ENCODE data around the gene MEIS2.

Gene MEIS2

DNA sequence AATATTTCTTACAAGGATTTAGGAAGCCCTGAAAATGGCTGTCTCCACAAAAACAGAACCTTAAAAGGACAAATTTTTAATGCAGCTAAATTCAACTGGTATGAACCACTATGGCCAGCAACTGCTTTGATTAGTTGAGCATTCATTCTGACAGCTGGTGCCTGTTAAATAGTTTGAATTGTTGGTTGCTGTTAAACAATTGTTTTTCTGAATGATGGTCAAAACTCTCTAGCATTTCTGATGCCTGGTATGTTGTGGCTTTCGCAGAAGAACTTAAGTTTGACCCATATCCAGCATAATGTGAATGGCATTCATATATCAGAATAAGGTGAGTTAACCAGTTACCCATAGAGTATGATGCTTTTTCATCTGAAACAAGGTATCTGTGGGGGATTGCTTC, 138.4 kb downstream of the MEIS2 start (continued):
- TF ChIP-seq ZNF274 (IDR thresholded peaks at IDR 0.05; ENCODE audit: low read length) (no peak), ZNF274 (tag by site-specific recombination; IDR thresholded peaks at IDR 0.05; ENCODE audit: borderline replicate concordance) (no peak), ZNF211 (tag by site-specific recombination; IDR thresholded peaks at IDR 0.05; ENCODE audit: low read depth) (no peak), ZBTB20 (tag by site-specific recombination; IDR thresholded peaks at IDR 0.05) (no peak)
- TF ChIP-seq, protein P1, sequence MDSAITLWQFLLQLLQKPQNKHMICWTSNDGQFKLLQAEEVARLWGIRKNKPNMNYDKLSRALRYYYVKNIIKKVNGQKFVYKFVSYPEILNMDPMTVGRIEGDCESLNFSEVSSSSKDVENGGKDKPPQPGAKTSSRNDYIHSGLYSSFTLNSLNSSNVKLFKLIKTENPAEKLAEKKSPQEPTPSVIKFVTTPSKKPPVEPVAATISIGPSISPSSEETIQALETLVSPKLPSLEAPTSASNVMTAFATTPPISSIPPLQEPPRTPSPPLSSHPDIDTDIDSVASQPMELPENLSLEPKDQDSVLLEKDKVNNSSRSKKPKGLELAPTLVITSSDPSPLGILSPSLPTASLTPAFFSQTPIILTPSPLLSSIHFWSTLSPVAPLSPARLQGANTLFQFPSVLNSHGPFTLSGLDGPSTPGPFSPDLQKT (IDR thresholded peaks at IDR 0.05; ENCODE audit: borderline replicate concordance, low read depth, low read length), result no peak
- TF ChIP-seq, protein P2, sequence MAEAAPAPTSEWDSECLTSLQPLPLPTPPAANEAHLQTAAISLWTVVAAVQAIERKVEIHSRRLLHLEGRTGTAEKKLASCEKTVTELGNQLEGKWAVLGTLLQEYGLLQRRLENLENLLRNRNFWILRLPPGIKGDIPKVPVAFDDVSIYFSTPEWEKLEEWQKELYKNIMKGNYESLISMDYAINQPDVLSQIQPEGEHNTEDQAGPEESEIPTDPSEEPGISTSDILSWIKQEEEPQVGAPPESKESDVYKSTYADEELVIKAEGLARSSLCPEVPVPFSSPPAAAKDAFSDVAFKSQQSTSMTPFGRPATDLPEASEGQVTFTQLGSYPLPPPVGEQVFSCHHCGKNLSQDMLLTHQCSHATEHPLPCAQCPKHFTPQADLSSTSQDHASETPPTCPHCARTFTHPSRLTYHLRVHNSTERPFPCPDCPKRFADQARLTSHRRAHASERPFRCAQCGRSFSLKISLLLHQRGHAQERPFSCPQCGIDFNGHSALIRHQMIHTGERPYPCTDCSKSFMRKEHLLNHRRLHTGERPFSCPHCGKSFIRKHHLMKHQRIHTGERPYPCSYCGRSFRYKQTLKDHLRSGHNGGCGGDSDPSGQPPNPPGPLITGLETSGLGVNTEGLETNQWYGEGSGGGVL (tag by site-specific recombination; IDR thresholded peaks at IDR 0.05), result no peak

DNA sequence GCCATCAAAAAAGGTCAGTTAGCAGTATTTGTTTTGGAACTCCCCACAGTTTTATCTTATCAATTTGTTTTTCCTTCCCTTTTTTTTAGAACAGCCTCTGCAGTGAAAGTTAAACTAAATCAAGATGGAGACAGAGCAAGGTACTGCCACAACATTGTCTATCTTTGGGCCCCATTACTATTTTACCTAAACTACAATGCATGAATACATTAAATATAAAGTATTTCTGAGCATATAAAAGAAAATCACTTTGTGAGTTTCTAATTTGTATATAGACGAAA, 139.5 kb downstream of the MEIS2 start:
- ChIA-PET POLR2A (no interaction called here), CTCF (interaction anchor here (0.8 kb wide), 1 partner anchor 108 kb away, joined by 4 read pairs; no protein-coding TSS in a partner anchor)
- H3K9me3 ChIP-seq (ENCODE audit: control insufficient read depth, insufficient read depth, low read depth, low read length), result no peaks in the 10 kb centered on the region
- TF ChIP-seq ZNF777 (tag by site-specific recombination; IDR thresholded peaks at IDR 0.05; ENCODE audit: borderline replicate concordance), result no peak
- TF ChIP-seq, protein P3, sequence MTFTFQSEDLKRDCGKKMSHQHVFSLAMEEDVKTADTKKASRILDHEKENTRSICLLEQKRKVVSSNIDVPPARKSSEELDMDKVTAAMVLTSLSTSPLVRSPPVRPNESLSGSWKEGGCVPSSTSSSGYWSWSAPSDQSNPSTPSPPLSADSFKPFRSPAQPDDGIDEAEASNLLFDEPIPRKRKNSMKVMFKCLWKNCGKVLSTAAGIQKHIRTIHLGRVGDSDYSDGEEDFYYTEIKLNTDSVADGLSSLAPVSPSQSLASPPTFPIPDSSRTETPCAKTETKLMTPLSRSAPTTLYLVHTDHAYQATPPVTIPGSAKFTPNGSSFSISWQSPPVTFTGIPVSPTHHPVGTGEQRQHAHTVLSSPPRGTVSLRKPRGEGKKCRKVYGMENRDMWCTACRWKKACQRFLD (tag by site-specific recombination; IDR thresholded peaks at IDR 0.05), result no peak
- TF ChIP-seq, protein P4, sequence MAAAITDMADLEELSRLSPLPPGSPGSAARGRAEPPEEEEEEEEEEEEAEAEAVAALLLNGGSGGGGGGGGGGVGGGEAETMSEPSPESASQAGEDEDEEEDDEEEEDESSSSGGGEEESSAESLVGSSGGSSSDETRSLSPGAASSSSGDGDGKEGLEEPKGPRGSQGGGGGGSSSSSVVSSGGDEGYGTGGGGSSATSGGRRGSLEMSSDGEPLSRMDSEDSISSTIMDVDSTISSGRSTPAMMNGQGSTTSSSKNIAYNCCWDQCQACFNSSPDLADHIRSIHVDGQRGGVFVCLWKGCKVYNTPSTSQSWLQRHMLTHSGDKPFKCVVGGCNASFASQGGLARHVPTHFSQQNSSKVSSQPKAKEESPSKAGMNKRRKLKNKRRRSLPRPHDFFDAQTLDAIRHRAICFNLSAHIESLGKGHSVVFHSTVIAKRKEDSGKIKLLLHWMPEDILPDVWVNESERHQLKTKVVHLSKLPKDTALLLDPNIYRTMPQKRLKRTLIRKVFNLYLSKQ (tag by site-specific recombination; IDR thresholded peaks at IDR 0.05; ENCODE audit: borderline replicate concordance), result no peak
- no peak for TF ChIP-seq ZNF155 (tag by site-specific recombination; IDR thresholded peaks at IDR 0.05)
- no peak for TF ChIP-seq ZNF621 (tag by site-specific recombination; IDR thresholded peaks at IDR 0.05)
- TF ChIP-seq ZNF677 (tag by site-specific recombination; IDR thresholded peaks at IDR 0.05), result no peak
- TF ChIP-seq ZNF433 (tag by site-specific recombination; IDR thresholded peaks at IDR 0.05; ENCODE audit: low read depth), result no peak
- TF ChIP-seq, protein P5, sequence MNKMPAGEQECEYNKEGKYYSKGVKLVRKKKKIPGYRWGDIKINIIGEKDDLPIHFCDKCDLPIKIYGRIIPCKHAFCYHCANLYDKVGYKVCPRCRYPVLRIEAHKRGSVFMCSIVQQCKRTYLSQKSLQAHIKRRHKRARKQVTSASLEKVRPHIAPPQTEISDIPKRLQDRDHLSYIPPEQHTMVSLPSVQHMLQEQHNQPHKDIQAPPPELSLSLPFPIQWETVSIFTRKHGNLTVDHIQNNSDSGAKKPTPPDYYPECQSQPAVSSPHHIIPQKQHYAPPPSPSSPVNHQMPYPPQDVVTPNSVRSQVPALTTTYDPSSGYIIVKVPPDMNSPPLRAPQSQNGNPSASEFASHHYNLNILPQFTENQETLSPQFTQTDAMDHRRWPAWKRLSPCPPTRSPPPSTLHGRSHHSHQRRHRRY (tag by site-specific recombination; IDR thresholded peaks at IDR 0.05), result no peak
- peaks cover 7% of the 10 kb centered on the region; the same call in 1 of the 2 replicates for H3K4me1 ChIP-seq (ENCODE audit: control insufficient read depth, insufficient read depth, low read length)
- H3K4me3 ChIP-seq (ENCODE audit: low read depth, low read length), result no peak overlapping the region
- H3K36me3 ChIP-seq (ENCODE audit: control insufficient read depth in 2 of 2, insufficient read depth in 1 of 2, low read length in 2 of 2), result no peaks in the 10 kb centered on the region
- no peak overlapping the region for H3K27ac ChIP-seq (ENCODE audit: extremely low read depth, low read depth, low read length)

DNA sequence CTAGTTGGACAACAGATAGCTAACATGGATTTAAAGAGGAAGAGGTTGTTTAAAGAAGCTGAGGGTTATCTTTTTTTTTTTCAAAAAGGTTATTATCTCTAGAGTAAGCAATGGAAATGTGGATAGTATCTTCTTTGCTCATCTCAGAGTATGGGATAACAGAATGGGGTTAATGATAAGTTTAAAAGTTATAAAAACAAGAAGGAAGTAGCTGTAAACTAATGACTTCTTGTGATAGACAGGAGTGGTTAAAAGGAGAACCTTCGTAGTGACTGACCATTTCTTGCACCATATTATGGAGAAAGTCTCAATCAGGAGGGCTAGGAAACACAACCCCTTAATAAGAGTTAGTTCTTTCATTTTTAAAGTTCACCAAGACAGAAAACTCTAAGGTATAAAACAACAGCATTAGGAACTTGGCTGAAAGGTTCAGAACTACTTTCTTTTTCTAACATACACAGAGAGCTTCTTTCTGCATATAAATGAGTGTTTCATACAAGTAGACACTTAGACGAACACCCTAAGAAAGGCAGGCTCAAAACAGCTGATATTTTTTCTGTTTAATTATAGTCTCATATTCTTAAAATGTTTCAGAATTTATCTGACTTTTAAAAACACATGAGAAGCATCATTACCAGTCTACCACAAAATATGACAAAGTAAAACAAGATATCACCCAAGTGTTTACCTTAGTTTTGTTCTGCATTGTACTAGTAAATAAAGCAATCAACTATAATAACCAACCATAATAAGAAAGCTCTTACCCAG, 140.0 kb downstream of the MEIS2 start:
- peak overlapping the region; percentile 32; the same call in 1 of the 2 replicates for H3K27ac ChIP-seq (ENCODE audit: extremely low read depth, low read depth, low read length)
- peaks cover 7% of the 10 kb centered on the region; the same call in 1 of the 2 replicates for H3K4me1 ChIP-seq (ENCODE audit: control insufficient read depth, insufficient read depth, low read length)
- H3K36me3 ChIP-seq (ENCODE audit: control insufficient read depth in 2 of 2, insufficient read depth in 1 of 2, low read length in 2 of 2), result no peaks in the 10 kb centered on the region
- H3K4me3 ChIP-seq (ENCODE audit: low read depth, low read length), result no peak overlapping the region
- CTCF ChIA-PET, result interaction anchor here (0.8 kb wide), 1 partner anchor 109 kb away, joined by 4 read pairs; no protein-coding TSS in a partner anchor
- POLR2A ChIA-PET, result no interaction called here
- H3K9me3 ChIP-seq (ENCODE audit: control insufficient read depth, insufficient read depth, low read depth, low read length), result no peaks in the 10 kb centered on the region
- peak; percentile 23; the same call in 1 of the 2 replicates for TF ChIP-seq OSR2 (tag by site-specific recombination; IDR thresholded peaks at IDR 0.05)
- TF ChIP-seq, protein P6, sequence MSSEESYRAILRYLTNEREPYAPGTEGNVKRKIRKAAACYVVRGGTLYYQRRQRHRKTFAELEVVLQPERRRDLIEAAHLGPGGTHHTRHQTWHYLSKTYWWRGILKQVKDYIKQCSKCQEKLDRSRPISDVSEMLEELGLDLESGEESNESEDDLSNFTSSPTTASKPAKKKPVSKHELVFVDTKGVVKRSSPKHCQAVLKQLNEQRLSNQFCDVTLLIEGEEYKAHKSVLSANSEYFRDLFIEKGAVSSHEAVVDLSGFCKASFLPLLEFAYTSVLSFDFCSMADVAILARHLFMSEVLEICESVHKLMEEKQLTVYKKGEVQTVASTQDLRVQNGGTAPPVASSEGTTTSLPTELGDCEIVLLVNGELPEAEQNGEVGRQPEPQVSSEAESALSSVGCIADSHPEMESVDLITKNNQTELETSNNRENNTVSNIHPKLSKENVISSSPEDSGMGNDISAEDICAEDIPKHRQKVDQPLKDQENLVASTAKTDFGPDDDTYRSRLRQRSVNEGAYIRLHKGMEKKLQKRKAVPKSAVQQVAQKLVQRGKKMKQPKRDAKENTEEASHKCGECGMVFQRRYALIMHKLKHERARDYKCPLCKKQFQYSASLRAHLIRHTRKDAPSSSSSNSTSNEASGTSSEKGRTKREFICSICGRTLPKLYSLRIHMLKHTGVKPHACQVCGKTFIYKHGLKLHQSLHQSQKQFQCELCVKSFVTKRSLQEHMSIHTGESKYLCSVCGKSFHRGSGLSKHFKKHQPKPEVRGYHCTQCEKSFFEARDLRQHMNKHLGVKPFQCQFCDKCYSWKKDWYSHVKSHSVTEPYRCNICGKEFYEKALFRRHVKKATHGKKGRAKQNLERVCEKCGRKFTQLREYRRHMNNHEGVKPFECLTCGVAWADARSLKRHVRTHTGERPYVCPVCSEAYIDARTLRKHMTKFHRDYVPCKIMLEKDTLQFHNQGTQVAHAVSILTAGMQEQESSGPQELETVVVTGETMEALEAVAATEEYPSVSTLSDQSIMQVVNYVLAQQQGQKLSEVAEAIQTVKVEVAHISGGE (tag by site-specific recombination; conservative IDR thresholded peaks at IDR 0.05; ENCODE audit: low read depth), result no peak
- no peak for TF ChIP-seq ZNF610 (tag by site-specific recombination; IDR thresholded peaks at IDR 0.05; ENCODE audit: borderline replicate concordance)
- TF ChIP-seq ZNF658 (tag by site-specific recombination; IDR thresholded peaks at IDR 0.05), result no peak
- TF ChIP-seq ZNF529 (tag by site-specific recombination; IDR thresholded peaks at IDR 0.05; ENCODE audit: insufficient replicate concordance), result no peak
- TF ChIP-seq ZNF146 (tag by site-specific recombination; IDR thresholded peaks at IDR 0.05), result no peak
- no peak for TF ChIP-seq ZNF292 (tag by site-specific recombination; IDR thresholded peaks at IDR 0.05; ENCODE audit: borderline replicate concordance, low read depth)

Measured in HEK293 (cell line).